Activated CD4-positive, CD25-positive, alpha-beta regulatory T cell treated with anti-CD3 and anti-CD28 coated beads, Interleukin-2, amount 50 U/mL, for 24 hours (primary cell): ENCODE measurements around the gene ICE2.
"Not testable (repeated sequence)": the region's sequence is repeated elsewhere in the genome, so short reads cannot be mapped to it uniquely, and the experiment has no call there.

Experiments
- ATAC-seq, 2 donors: fragments of 150-1000 bp; cut with Tn5 transposase; one replicate each; pipeline ENCODE4 v1.10.0; 2021; ENCODE audit warnings: mild to moderate bottlenecking in 1 of 2, moderate library complexity in 1 of 2

ICE2 gene

DNA sequence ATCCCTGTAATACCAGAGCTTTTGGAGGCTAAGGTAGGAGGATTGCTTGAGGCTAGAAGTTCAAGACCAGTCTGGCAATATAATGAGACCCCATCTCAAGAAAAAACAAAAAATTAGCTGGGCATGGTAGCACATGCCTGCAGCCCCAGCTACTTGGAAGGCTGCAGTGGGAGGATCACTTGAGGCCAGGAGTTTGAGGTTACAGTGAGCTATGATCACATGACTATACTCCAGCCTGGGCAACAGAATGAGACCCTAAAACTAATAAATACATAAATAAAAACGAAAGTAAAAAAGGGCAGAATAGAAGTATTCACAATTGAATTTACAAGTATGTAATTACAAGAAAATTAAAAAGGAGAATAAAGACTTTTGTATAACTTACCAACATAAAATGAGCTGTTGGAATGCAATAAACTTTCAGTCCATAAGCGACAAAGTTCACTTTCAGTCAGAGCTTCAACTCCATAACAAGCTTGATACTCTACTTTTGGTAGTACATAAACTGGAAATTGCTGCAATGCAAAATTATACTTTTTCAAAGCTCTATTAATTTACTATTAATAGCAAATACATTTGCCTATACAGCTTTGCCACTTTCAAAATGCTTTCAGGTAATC is 36.8 kb downstream of the ICE2 start:
- ATAC-seq: no peak

GRCh38 chr15:60441331-60441730 is 37.6 kb downstream of the ICE2 start:
- ATAC-seq: no peak

DNA sequence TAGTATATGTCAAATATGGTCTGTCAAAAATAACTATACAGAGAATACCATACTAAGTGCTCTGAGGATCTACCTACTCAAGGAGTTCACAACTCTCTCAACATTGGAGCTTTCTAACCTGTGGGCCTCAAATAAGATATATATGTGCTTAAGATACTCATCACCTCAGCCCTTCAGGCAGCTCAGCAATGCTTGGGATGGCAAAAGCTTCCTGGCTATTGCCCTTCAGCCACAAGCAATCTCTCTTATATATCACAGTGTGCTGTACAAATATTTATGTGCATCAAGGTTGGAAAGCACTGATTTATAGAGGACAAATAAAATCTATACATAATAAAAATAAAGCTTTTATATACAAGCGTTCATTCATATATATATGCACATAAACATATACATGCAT is 40.3 kb downstream of the ICE2 start:
- ATAC-seq: no peak

DNA sequence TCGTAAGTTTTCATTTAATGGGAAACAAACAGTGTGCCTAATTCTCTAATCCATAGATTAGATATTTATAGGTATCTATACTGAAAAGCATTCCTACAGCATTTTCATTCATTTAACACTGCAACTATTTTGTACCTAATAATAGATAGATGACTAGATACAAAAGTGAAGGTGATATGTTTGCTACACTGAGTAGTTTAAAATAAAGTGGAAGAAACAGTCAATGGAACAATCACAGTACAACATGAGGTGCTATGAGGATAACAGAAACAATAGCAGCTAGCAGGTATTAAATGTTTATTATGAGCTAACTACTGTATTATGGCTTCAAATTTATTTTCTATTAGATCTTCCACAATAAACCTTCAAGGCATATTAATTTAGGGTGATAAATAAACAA is 50.0 kb downstream of the ICE2 start:
- no peak for ATAC-seq

DNA sequence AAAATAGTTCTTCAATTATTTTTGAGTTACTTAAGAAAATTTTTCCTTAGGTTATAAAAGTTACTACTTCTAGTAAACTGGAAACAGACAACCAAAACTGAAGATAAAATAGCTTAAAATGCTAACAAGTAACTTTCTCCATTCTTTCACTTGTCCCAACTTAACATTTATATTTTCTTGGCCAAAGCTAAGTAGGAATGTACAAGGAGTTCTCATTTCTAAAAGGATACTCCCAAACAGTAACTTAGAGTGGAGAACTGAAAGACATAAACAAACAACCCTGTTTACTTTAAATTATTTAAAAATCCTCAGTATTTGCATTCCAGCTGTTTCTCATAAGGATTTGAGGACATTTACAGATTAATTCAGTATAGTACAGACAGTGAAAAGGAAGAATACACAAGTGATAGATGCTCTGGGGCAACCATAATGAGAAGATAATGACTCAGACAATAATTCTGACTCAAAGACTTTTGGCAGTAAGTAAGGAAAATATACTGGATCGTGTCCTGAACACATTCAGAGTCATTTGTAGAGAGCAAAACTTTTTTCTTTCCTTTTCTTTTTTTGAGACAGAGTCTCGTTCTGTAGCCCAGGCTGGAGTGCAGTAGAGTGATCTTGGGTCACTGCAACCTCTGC is 52.0 kb downstream of the ICE2 start:
- ATAC-seq: no peak

DNA sequence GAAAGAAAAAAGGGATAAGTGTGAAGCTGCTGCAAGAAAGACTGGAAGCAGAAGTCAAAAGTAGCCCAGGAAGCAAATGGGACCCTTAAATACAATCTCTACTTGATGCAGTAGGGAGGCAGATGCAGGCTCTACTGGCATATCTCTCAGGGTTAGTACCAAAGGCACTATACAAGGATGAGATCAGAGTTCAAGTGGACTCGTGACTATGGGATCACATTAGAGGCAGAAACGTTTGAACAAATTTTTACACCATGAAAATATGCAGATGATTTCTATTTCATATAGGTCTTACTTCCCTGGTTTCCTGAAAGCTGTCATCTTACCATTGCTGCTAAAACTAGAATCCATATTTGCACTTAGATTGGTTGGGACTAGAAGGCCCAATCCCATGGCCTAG is 53.5 kb downstream of the ICE2 start:
- ATAC-seq: no peak

- no peak for ATAC-seq
Measured at GRCh38 chr15:60424006-60424405, 54.9 kb downstream of the ICE2 start.

DNA sequence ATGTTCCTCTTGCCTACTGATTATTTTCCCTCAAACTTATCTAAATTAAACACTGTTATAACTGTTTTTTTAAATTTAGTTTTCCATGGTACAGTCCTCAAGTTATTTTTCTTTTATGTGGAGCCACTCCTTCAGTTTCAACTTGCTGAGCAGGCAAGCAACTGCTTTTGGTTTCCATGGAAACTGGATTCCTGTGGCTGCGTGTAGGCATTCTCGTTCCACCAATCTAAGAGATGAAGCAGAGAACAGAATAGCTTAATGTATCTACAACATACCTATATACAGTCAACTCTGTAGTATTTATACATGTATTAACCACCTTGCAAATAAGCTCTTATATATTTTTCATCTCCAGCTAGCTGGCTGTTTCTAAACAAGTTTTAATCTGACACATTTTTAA is 55.4 kb downstream of the ICE2 start:
- no peak for ATAC-seq

- ATAC-seq: no peak
Measured at GRCh38 chr15:60421544-60421943, 57.4 kb downstream of the ICE2 start.

GRCh38 chr15:60420203-60420716 is 58.7 kb downstream of the ICE2 start:
- ATAC-seq: no peak

DNA sequence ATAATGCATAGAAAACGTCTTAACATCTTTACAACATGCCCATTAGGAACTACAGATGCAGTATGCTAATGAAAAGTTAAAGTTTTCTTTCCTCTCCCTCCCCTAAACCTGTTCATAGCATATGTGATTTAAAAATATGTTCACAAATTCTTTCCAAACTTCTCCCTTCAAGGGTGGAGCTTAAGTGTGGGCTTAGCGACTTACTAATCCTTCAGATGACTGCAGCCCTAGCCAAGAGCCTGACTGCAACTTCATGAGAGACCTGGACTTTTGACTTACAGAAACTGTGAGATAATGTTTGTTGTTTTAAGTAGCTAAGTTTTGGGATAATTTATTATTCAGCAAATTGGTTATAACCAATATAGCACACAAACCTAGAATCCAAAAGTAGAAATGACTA is 59.2 kb downstream of the ICE2 start:
- ATAC-seq: no peak

- ATAC-seq: no peak
Measured at GRCh38 chr15:60418096-60418495, 60.8 kb downstream of the ICE2 start.

GRCh38 chr15:60417112-60417511 is 61.8 kb downstream of the ICE2 start:
- no peak for ATAC-seq

- no peak for ATAC-seq
Measured at GRCh38 chr15:60416484-60416883, 62.5 kb downstream of the ICE2 start.

GRCh38 chr15:60414016-60414682 is 64.8 kb downstream of the ICE2 start:
- ATAC-seq: no peak

DNA sequence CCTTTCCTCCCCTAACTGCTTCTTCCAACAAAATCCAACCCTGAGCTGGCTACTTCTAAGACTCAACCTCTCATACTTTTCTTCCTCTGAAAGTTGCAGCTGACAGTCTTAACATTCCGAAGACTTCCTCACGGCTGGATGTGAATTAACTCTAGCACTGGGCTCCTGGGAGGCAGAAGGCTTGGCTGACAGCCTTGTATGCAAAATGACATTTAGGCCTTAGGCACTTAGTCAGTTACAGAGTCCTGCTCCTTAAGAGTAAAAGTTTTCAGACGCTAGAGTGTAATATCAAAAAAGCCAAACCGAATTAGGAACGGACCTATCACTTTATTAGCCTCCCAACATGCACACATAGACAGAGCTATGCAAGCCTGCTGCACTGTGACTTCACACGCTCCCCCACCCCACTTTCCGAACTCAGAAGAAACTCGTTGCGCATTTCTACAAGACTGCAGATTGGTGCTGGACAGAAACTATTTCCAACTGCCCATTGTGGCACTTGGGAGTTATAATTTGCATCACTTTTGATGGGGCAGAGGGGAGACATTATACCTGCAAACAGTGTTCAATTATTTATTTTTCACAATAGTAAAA is 65.6 kb downstream of the ICE2 start:
- no peak for ATAC-seq

GRCh38 chr15:60412807-60413206 is 66.1 kb downstream of the ICE2 start:
- ATAC-seq: not testable (repeated sequence)

- no peak for ATAC-seq
Measured at GRCh38 chr15:60411774-60412425, 67.0 kb downstream of the ICE2 start.

DNA sequence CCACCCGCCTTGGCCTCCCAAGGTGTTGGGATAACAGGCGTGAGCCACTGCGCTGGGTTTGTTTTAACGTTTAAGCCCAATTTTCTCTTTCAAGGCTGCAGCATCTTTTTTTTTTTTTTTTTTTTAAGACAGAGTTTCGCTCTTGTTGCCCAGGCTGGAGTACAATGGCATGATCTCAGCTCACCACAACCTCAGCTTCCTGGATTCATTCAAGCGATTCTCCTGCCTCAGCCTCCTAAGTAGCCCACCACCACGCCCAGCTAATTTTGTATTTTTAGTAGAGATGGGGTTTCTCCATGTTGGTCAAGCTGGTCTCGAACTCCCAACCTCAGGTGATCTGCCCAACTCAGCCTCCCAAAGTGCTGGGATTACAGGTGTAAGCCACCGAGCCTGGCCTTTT is 68.6 kb downstream of the ICE2 start:
- ATAC-seq: not testable (repeated sequence)

- ATAC-seq: peak; percentile 46 to 69
Measured at GRCh38 chr15:60408463-60408981, 70.4 kb downstream of the ICE2 start.

- no peak for ATAC-seq
Measured at GRCh38 chr15:60407415-60407805, 71.5 kb downstream of the ICE2 start.

GRCh38 chr15:60406513-60407414 is 72.2 kb downstream of the ICE2 start:
- ATAC-seq: no peak
